Lung (tissue), 12 donors: Measurements from ENCODE around the gene HLA-DQA1. TPM values are rescaled to one million over a fixed set of nuclear protein-coding genes. Genes with fewer than 3 reads are reported as not detected.
A peak's percentile ranks its signal among the peaks of the same experiment; 100 is the strongest.

Experiments
- ATAC-seq: fragments of 200-7000 bp; cut with Tn5 transposase; one replicate; pipeline ENCODE4 v1.9.1; 2020; ENCODE audit warnings: moderate number of reproducible peaks; ENCODE audit not compliant: insufficient read depth, low FRiP score
- DNase-seq, 3 donors: peaks; one replicate each; pipeline ENCODE4 v3.0.0-alpha.2; 2013 to 2017
- H3K27ac ChIP-seq, 2 donors: one replicate each; pipeline ENCODE4 v1.5.1; 2013; ENCODE audit warnings: mild to moderate bottlenecking in 2 of 2, moderate library complexity in 2 of 2, control low read depth in 1 of 2, inconsistent platforms in 1 of 2, low read depth in 1 of 2, low read length in 1 of 2
- H3K27me3 ChIP-seq, 3 donors: one replicate each; pipeline ENCODE4 v1.5.1; 2013; ENCODE audit warnings: low read length in 2 of 3; ENCODE audit not compliant: control insufficient read depth in 3 of 3, insufficient read depth in 3 of 3
- H3K36me3 ChIP-seq, 4 donors: one replicate each; pipeline ENCODE4 v1.5.1; 2013; ENCODE audit warnings: low read length in 4 of 4, mild to moderate bottlenecking in 1 of 4, moderate library complexity in 1 of 4; ENCODE audit not compliant: control insufficient read depth in 4 of 4, insufficient read depth in 4 of 4
- H3K4me1 ChIP-seq, 5 donors: one replicate each; pipeline ENCODE4 v1.5.1; 2013; ENCODE audit warnings: low read length in 5 of 5, mild to moderate bottlenecking in 2 of 5, moderate library complexity in 1 of 5; ENCODE audit not compliant: control insufficient read depth in 5 of 5, insufficient read depth in 5 of 5
- H3K4me3 ChIP-seq: one replicate; pipeline ENCODE4 v1.5.1; 2013; ENCODE audit warnings: mild to moderate bottlenecking, control low read depth, moderate library complexity
- H3K9ac ChIP-seq, 2 donors: one replicate each; pipeline ENCODE4 v1.5.1; 2013; ENCODE audit warnings: low read length in 2 of 2, control low read depth in 1 of 2; ENCODE audit not compliant: insufficient read depth in 1 of 2
- H3K9me3 ChIP-seq, 4 donors: one replicate each; pipeline ENCODE4 v1.5.1; 2013; ENCODE audit warnings: low read length in 3 of 4, mild to moderate bottlenecking in 1 of 4, moderate library complexity in 1 of 4; ENCODE audit not compliant: control insufficient read depth in 4 of 4, insufficient read depth in 3 of 4
- WGBS, 2 donors: extraction: QIAGEN DNeasy Blood & Tissue Kit; methylation state at CpG; one replicate each; pipeline ENCODE4 v1.1.7; 2013; 5-methylcytosine and 5-hydroxymethylcytosine counted together
- polyA plus RNA-seq, 2 donors: library from polyadenylated mRNA; stranded (reverse); fragments of 200-250 nt; gene quantifications; one replicate each; pipeline ENCODE4 v1.2.1, GENCODE V29; 2013
- total RNA-seq, 2 donors: library from RNA; depleted of rRNA in 1 of 2; stranded (reverse); fragments of >200 nt in 1 of 2; gene quantifications; one replicate each; pipeline ENCODE4 v1.2.1, GENCODE V29; 2014 to 2021
- TF ChIP-seq, protein P1 (sequence below): IDR thresholded peaks from 2 replicates; pipeline ENCODE4 v1.5.1; 2012; ENCODE audit warnings: mild to moderate bottlenecking; ENCODE audit errors: control extremely low read depth, extremely low read depth
- donor health status: control.
- donor health status: control.
- donor health status: Bipolar disorder and iron deficiency.
- donor health status: healthy.
- donor health status: DM: yes; HTN: yes; CAD: no.

Gene HLA-DQA1
- total and polyA plus RNA-seq, 4 donors = 6.0 to 199 (median 124) TPM

DNA sequence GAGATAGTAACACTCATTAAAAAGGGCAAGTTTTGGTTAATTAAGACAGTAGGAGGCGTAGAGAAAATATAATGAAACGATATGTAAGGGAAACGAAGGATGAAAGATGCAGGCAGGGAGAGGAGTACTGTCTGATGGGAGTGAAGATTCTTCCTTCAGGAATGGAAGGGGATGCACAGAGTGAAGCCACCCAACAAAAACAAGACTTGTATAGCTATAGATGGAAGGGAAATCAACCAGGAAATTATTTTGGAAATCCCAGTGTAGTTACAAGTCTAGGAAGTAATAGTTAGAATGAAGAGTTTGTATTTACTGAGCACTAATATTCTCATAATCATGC is 27.8 kb upstream of the HLA-DQA1 start:
- no peaks in the 10 kb centered on the region for H3K9me3 ChIP-seq
- H3K4me1 ChIP-seq = no peaks in the 10 kb centered on the region
- TF ChIP-seq, protein P1, sequence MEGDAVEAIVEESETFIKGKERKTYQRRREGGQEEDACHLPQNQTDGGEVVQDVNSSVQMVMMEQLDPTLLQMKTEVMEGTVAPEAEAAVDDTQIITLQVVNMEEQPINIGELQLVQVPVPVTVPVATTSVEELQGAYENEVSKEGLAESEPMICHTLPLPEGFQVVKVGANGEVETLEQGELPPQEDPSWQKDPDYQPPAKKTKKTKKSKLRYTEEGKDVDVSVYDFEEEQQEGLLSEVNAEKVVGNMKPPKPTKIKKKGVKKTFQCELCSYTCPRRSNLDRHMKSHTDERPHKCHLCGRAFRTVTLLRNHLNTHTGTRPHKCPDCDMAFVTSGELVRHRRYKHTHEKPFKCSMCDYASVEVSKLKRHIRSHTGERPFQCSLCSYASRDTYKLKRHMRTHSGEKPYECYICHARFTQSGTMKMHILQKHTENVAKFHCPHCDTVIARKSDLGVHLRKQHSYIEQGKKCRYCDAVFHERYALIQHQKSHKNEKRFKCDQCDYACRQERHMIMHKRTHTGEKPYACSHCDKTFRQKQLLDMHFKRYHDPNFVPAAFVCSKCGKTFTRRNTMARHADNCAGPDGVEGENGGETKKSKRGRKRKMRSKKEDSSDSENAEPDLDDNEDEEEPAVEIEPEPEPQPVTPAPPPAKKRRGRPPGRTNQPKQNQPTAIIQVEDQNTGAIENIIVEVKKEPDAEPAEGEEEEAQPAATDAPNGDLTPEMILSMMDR = no peak
- ATAC-seq (peak; percentile 4), DNase-seq (no peak)
- H3K36me3 ChIP-seq = no peaks in the 10 kb centered on the region
- H3K9ac ChIP-seq = no peak overlapping the region
- peak overlapping the region; percentile 3 to 77 for H3K27ac ChIP-seq
- no peaks in the 10 kb centered on the region for H3K27me3 ChIP-seq
- H3K4me3 ChIP-seq = no peak overlapping the region
- WGBS, 2 donors = 53 to 70% methylated on average over 3 of the region's 3 CpGs

DNA sequence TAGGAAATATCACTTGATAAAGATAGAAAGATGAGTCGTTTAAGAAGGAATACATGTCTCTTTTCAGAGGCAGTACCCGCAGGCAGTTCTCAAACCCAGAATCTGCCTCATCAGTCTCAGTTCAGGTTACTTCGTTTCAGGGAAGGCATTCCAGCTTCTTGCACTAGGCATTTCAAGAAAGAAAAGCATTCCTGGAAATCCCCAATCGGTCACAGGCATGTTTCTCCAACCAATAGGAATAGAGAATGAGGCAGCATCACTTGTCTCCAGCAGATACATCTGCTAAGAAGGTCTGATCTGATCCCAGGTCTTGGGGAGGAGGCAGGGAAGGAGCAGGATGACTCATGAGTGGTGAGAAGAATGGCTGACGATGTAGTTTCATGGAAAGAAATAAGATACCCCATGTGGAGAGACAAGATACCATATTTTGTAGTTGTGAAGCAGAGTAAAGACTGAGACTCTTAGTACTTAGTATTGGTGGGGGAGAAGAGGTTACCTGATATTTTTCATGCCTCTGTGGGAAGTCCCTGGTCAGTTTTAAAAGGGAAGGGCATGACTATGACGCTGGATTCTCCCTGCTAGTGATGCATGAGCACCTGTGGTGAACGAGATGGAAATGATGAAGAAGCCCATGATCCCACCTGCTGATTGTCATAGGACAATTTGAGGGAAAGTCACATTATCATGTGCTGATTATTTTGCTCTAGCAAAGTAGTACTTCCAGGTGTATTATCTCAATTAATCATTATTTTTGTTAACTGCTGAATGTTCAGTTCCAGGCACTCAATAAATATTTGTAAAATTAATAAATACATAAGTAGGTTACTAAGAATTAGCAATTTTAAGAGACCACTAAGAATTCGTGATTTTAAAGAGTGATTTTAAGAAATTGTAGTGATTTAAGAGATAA is 27.2 kb upstream of the HLA-DQA1 start:
- ATAC-seq (peak; percentile 96), DNase-seq (peak; percentile 64 to 80 (median 78))
- WGBS, 2 donors = 14 to 23% methylated on average over 8 of the region's 8 CpGs
- H3K27me3 ChIP-seq = no peaks in the 10 kb centered on the region
- H3K9me3 ChIP-seq = no peaks in the 10 kb centered on the region
- H3K27ac ChIP-seq = peak overlapping the region in 1 of 2 donors; percentile 71
- TF ChIP-seq, protein P1 = no peak
- H3K4me1 ChIP-seq = no peaks in the 10 kb centered on the region
- no peak overlapping the region for H3K4me3 ChIP-seq
- H3K9ac ChIP-seq = no peak overlapping the region
- no peaks in the 10 kb centered on the region for H3K36me3 ChIP-seq

DNA sequence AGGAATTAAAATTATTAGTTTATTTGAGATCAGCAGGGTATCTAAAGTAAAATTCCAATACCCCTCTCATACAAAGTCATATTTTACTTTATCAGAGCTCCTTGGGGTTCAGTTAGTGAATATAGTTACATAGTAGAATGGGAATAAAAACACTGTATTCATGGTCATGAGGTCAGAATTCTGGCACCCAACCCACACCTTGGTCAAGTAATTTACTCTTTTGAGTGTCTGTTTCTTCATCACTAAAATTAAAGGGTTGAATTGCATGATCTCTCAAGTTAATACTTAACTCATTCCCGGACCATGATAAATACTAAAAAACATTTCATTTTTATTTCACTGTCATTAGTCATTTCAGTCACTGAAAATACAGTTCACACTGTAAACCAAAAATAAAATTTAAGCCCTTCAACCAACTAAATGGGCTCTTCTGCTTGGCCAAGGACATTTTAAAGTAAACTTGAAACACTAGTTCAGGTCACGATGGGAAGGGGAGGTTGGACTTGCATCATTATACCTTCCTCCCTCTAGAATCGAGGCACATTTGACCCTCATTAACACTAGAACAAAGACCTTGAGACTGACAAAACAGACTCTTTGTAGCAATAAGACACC is 26.4 kb upstream of the HLA-DQA1 start:
- H3K4me1 ChIP-seq = no peaks in the 10 kb centered on the region
- DNase-seq = no peak
- H3K27ac ChIP-seq = no peak overlapping the region
- TF ChIP-seq, protein P1 = no peak
- no peaks in the 10 kb centered on the region for H3K27me3 ChIP-seq
- H3K9ac ChIP-seq = no peak overlapping the region
- H3K36me3 ChIP-seq = no peaks in the 10 kb centered on the region
- WGBS, 2 donors = 15 to 44% methylated on average over 3 of the region's 3 CpGs
- no peak for ATAC-seq
- H3K9me3 ChIP-seq = no peaks in the 10 kb centered on the region
- no peak overlapping the region for H3K4me3 ChIP-seq
